HUES64 (cell line): ENCODE measurements around the gene TAAR2.
"Not testable (repeated sequence)": the region's sequence is repeated elsewhere in the genome, so short reads cannot be mapped to it uniquely, and the experiment has no call there.

Experiments used
- H3K27ac ChIP-seq: 2 replicates; pipeline ENCODE4 v1.7.0; 2013; ENCODE audit warnings: low read depth, low read length, inconsistent platforms
- H3K27me3 ChIP-seq: 2 replicates; pipeline ENCODE4 v1.6.1; 2013; ENCODE audit warnings: mild to moderate bottlenecking, low read length; ENCODE audit not compliant: insufficient read depth
- H3K36me3 ChIP-seq: 2 replicates; pipeline ENCODE4 v1.6.1; 2013; ENCODE audit warnings: mild to moderate bottlenecking, low read length; ENCODE audit not compliant: insufficient read depth
- H3K4me1 ChIP-seq: 2 replicates; pipeline ENCODE4 v1.6.1; 2013; ENCODE audit warnings: mild to moderate bottlenecking, low read length, moderate library complexity; ENCODE audit not compliant: insufficient read depth
- H3K4me3 ChIP-seq: 2 replicates; pipeline ENCODE4 v1.5.1; 2013; ENCODE audit warnings: mild to moderate bottlenecking, low read length, moderate library complexity
- H3K9ac ChIP-seq: 2 replicates; pipeline ENCODE4 v1.6.1; 2013; ENCODE audit warnings: mild to moderate bottlenecking, low read depth, low read length
- H3K9me3 ChIP-seq: 2 replicates; pipeline ENCODE4 v1.6.1; 2013; ENCODE audit warnings: low read depth, low read length; ENCODE audit not compliant: insufficient read depth
- WGBS: fragments of 150-250, 120-280 bp; methylation state at CpG from one replicate; pipeline ENCODE4 v1.1.7; 2013; ENCODE audit warnings: missing lambda C conversion rate; 5-methylcytosine and 5-hydroxymethylcytosine counted together

The TAAR2 gene

GRCh38 chr6:132650429-132650828 lies 26.4 kb upstream of the TAAR2 start:
- Histone ChIP-seq H3K9me3 (no peaks in the 10 kb centered on the region), H3K36me3 (no peaks in the 10 kb centered on the region), H3K27ac (no peak overlapping the region), H3K4me1 (peaks cover 6% of the 10 kb centered on the region; the same call in 1 of the 2 replicates), H3K9ac (no peak overlapping the region), H3K27me3 (no peaks in the 10 kb centered on the region), H3K4me3 (no peak overlapping the region)
- WGBS, result 86% methylated on average over 1 of the region's 1 CpG

GRCh38 chr6:132648828-132649227 lies 24.8 kb upstream of the TAAR2 start:
- no peaks in the 10 kb centered on the region for H3K27me3 ChIP-seq
- WGBS, result 95% methylated on average over 2 of the region's 2 CpGs

GRCh38 chr6:132648356-132648755 lies 24.3 kb upstream of the TAAR2 start:
- Histone ChIP-seq H3K27me3 (no peaks in the 10 kb centered on the region), H3K9ac (no peak overlapping the region), H3K27ac (no peak overlapping the region), H3K9me3 (no peaks in the 10 kb centered on the region), H3K36me3 (no peaks in the 10 kb centered on the region), H3K4me1 (peaks cover 6% of the 10 kb centered on the region; the same call in 1 of the 2 replicates), H3K4me3 (no peak overlapping the region)
- 93% methylated on average over 2 of the region's 2 CpGs for WGBS

More at GRCh38 chr6:132648828-132649227, 24.8 kb upstream of the TAAR2 start:
- H3K4me3 ChIP-seq, result no peak overlapping the region
- H3K9me3 ChIP-seq, result no peaks in the 10 kb centered on the region
- H3K36me3 ChIP-seq, result no peaks in the 10 kb centered on the region
- H3K4me1 ChIP-seq, result peaks cover 6% of the 10 kb centered on the region; the same call in 1 of the 2 replicates
- H3K27ac ChIP-seq, result no peak overlapping the region
- no peak overlapping the region for H3K9ac ChIP-seq

- no peak overlapping the region for H3K9ac ChIP-seq
- H3K4me1 ChIP-seq, result no peaks in the 10 kb centered on the region
- no peaks in the 10 kb centered on the region for H3K27me3 ChIP-seq
- WGBS, result 97% methylated on average over 3 of the region's 3 CpGs
- no peaks in the 10 kb centered on the region for H3K36me3 ChIP-seq
- no peak overlapping the region for H3K27ac ChIP-seq
- no peak overlapping the region for H3K4me3 ChIP-seq
- H3K9me3 ChIP-seq, result no peaks in the 10 kb centered on the region
These were observed 19.5 kb upstream of the TAAR2 start for GRCh38 chr6:132643547-132643946.

- H3K9me3 ChIP-seq, H3K27ac ChIP-seq, H3K9ac ChIP-seq, H3K4me3 ChIP-seq, H3K4me1 ChIP-seq, H3K36me3 ChIP-seq, H3K27me3 ChIP-seq: not testable (repeated sequence)
- WGBS, result 100% methylated on average over 1 of the region's 1 CpG
These were observed 13.1 kb upstream of the TAAR2 start for GRCh38 chr6:132637135-132637534.

GRCh38 chr6:132635906-132636305 lies 11.8 kb upstream of the TAAR2 start:
- H3K9ac ChIP-seq, H3K4me3 ChIP-seq, H3K36me3 ChIP-seq, H3K27ac ChIP-seq, H3K27me3 ChIP-seq, H3K4me1 ChIP-seq, H3K9me3 ChIP-seq: not testable (repeated sequence)
- 92% methylated on average over 3 of the region's 3 CpGs for WGBS

GRCh38 chr6:132635288-132635687 lies 11.2 kb upstream of the TAAR2 start:
- H3K27me3 ChIP-seq, H3K36me3 ChIP-seq, H3K4me1 ChIP-seq, H3K9me3 ChIP-seq, H3K4me3 ChIP-seq, H3K27ac ChIP-seq, H3K9ac ChIP-seq: not testable (repeated sequence)
- 78% methylated on average over 3 of the region's 3 CpGs for WGBS

- H3K4me1 ChIP-seq, result no peaks in the 10 kb centered on the region
- 86% methylated on average over 4 of the region's 4 CpGs for WGBS
- no peaks in the 10 kb centered on the region for H3K36me3 ChIP-seq
- no peaks in the 10 kb centered on the region for H3K9me3 ChIP-seq
- no peaks in the 10 kb centered on the region for H3K27me3 ChIP-seq
- no peak overlapping the region for H3K9ac ChIP-seq
- H3K4me3 ChIP-seq, result no peak overlapping the region
- H3K27ac ChIP-seq, result no peak overlapping the region
These were observed 10.7 kb upstream of the TAAR2 start for GRCh38 chr6:132634796-132635195.

- Histone ChIP-seq H3K27me3 (no peaks in the 10 kb centered on the region), H3K9me3 (no peaks in the 10 kb centered on the region), H3K36me3 (no peaks in the 10 kb centered on the region), H3K9ac (no peak overlapping the region), H3K4me1 (no peaks in the 10 kb centered on the region), H3K4me3 (no peak overlapping the region), H3K27ac (no peak overlapping the region)
- WGBS, result 94% methylated on average over 2 of the region's 2 CpGs
These were observed 9.3 kb upstream of the TAAR2 start for GRCh38 chr6:132633362-132633761.

- no peaks in the 10 kb centered on the region for H3K27me3 ChIP-seq
- WGBS, result 70% methylated on average over 5 of the region's 6 CpGs
- no peaks in the 10 kb centered on the region for H3K36me3 ChIP-seq
- no peak overlapping the region for H3K9ac ChIP-seq
- H3K4me3 ChIP-seq, result no peak overlapping the region
- no peaks in the 10 kb centered on the region for H3K4me1 ChIP-seq
- no peaks in the 10 kb centered on the region for H3K9me3 ChIP-seq
- no peak overlapping the region for H3K27ac ChIP-seq
These were observed 799 bp downstream of the TAAR2 start for GRCh38 chr6:132623106-132623845.

- 85% methylated on average over 1 of the region's 1 CpG for WGBS
- H3K27ac ChIP-seq, result no peak overlapping the region
- no peak overlapping the region for H3K9ac ChIP-seq
- H3K4me1 ChIP-seq, result peaks cover 5% of the 10 kb centered on the region; the same call in 1 of the 2 replicates
- no peaks in the 10 kb centered on the region for H3K9me3 ChIP-seq
- no peaks in the 10 kb centered on the region for H3K27me3 ChIP-seq
- H3K36me3 ChIP-seq, result no peaks in the 10 kb centered on the region
- no peak overlapping the region for H3K4me3 ChIP-seq
These were observed 7.4 kb downstream of the TAAR2 start for GRCh38 chr6:132616677-132617076.

GRCh38 chr6:132614554-132614953 lies 9.5 kb downstream of the TAAR2 start:
- H3K36me3 ChIP-seq, result no peaks in the 10 kb centered on the region
- H3K9me3 ChIP-seq, result no peaks in the 10 kb centered on the region
- H3K4me3 ChIP-seq, result no peak overlapping the region
- H3K4me1 ChIP-seq, result peaks cover 5% of the 10 kb centered on the region; the same call in 1 of the 2 replicates
- no peak overlapping the region for H3K27ac ChIP-seq
- H3K9ac ChIP-seq, result no peak overlapping the region
- H3K27me3 ChIP-seq, result no peaks in the 10 kb centered on the region
- 93% methylated on average over 5 of the region's 7 CpGs for WGBS
